Vagina (tissue), 2 donors: ENCODE data around the gene INPP5A. TPM values are rescaled to one million over a fixed set of nuclear protein-coding genes. Genes with fewer than 3 reads are reported as not detected.

Source experiments
- DNase-seq, 2 donors: peaks; one replicate each; pipeline ENCODE4 v3.0.0-alpha.2; 2017; ENCODE audit errors: extremely low spot score in 2 of 2
- H3K27ac ChIP-seq: fragments of 200-600 bp; sonication (generic); one replicate; pipeline ENCODE4 v1.5.1; 2019
- H3K27me3 ChIP-seq: fragments of 200-600 bp; sonication (generic); one replicate; pipeline ENCODE4 v1.5.1; 2019
- H3K36me3 ChIP-seq, 2 donors: fragments of 200-600 bp; sonication (generic); one replicate each; pipeline ENCODE4 v1.5.1; 2017 to 2019
- H3K4me1 ChIP-seq: fragments of 200-600 bp; sonication (generic); one replicate; pipeline ENCODE4 v1.5.1; 2019
- H3K4me3 ChIP-seq, 2 donors: fragments of 200-600 bp; sonication (generic); 1 replicate in 1 of 2; 2 replicates in 1 of 2; pipeline ENCODE4 v1.5.1; 2016 to 2019
- H3K9me3 ChIP-seq: fragments of 200-600 bp; sonication (generic); one replicate; pipeline ENCODE4 v1.5.1; 2019
- POLR2A ChIP-seq, 2 donors: fragments of 450-650 bp; IDR thresholded peaks; one replicate each; pipeline ENCODE4 v1.6.1; 2017; ENCODE audit warnings: antibody characterized with exemption in 2 of 2, mild to moderate bottlenecking in 2 of 2, moderate library complexity in 2 of 2
- POLR2AphosphoS5 ChIP-seq, 2 donors: sonication (generic); formaldehyde crosslinking; IDR thresholded peaks; one replicate each; pipeline ENCODE4 v1.9.0; 2017; ENCODE audit warnings: antibody characterized with exemption in 2 of 2, mild to moderate bottlenecking in 2 of 2, low read depth in 1 of 2; ENCODE audit not compliant: insufficient read depth in 1 of 2
- intact Hi-C: fragments of 100-400 bp; cut with DNase I; formaldehyde crosslinking; loops from one replicate; pipeline ENCODE4 v1.15.1; 2023
- total RNA-seq: library from RNA; depleted of rRNA; stranded (reverse); fragments of >200 nt; gene quantifications from one replicate; pipeline ENCODE4 v1.2.3, GENCODE V29; 2016
- TF ChIP-seq, protein P1 (sequence below), 3 experiments: fragments of 450-650 bp in 2 of 3; fragments of 200-600 bp in 1 of 3; sonication (generic) in 1 of 3; IDR thresholded peaks; one replicate each; pipeline ENCODE4 v1.5.1; 2017 to 2019; ENCODE audit warnings: antibody characterized with exemption in 3 of 3, mild to moderate bottlenecking in 2 of 3, moderate library complexity in 2 of 3

INPP5A gene
- total RNA-seq, 1 donor from 2014 or later, result 24.3 TPM

DNA sequence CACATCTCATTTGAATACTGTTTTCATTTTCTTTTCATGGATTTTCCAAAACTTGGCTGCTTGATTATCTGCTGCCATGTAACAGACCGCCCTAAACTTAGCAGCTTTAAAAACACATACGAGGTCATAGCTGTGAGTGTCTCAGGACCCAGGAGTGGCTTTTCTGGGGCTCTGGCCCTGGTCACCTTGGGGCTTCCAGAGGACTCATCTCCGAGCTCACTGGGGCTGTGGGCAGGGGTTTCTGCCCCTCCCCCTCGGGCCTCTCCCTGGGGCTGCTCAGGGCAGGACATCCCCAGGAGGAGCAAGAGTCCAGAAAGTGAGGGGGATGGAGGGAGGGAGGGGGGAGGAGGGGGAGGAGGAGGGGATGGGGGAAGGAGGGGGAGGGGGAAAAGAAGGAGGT lies 171.3 kb downstream of the INPP5A start:
- Histone ChIP-seq H3K27ac (no peak overlapping the region), H3K4me1 (no peaks in the 10 kb centered on the region), H3K36me3 (peaks cover 0 to 12% of the 10 kb centered on the region in 2 donors), H3K9me3 (no peaks in the 10 kb centered on the region), H3K27me3 (no peaks in the 10 kb centered on the region), H3K4me3 (no peak overlapping the region)
- DNase-seq, result no peak
- intact Hi-C loops, result no loop called here
- TF ChIP-seq POLR2A (IDR thresholded peaks at IDR 0.05), result no peak
- TF ChIP-seq, protein P1, sequence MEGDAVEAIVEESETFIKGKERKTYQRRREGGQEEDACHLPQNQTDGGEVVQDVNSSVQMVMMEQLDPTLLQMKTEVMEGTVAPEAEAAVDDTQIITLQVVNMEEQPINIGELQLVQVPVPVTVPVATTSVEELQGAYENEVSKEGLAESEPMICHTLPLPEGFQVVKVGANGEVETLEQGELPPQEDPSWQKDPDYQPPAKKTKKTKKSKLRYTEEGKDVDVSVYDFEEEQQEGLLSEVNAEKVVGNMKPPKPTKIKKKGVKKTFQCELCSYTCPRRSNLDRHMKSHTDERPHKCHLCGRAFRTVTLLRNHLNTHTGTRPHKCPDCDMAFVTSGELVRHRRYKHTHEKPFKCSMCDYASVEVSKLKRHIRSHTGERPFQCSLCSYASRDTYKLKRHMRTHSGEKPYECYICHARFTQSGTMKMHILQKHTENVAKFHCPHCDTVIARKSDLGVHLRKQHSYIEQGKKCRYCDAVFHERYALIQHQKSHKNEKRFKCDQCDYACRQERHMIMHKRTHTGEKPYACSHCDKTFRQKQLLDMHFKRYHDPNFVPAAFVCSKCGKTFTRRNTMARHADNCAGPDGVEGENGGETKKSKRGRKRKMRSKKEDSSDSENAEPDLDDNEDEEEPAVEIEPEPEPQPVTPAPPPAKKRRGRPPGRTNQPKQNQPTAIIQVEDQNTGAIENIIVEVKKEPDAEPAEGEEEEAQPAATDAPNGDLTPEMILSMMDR (IDR thresholded peaks at IDR 0.05), result no peak
- TF ChIP-seq POLR2AphosphoS5 (IDR thresholded peaks at IDR 0.05; ENCODE audit: insufficient read depth in 1 of 2, low read depth in 1 of 2), result no peak

DNA sequence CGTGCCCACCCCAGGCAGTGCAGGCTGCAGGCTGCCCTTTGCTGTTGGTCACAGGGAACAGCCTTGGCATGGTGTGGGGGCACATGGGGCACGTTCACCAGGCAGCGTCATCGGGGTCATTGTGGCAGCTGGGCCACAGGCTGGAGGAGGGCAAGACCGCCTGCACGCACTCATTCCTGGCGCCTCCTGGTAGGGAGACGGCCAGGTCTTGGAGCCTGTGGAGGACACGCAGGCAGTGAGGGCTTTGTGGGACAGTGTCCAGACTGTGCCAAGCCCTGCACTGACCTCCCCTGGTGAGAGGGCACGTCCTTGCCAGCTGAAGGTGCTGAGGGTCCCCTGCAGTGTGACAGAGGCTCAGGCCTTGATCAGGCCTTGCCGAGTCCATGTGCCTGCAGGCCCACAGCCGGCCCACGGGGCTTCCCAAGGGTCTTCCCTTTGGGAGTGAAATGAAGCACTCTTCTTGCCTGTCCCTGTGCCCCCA lies 171.9 kb downstream of the INPP5A start:
- TF ChIP-seq, protein P1 (IDR thresholded peaks at IDR 0.05), result no peak
- TF ChIP-seq POLR2A (IDR thresholded peaks at IDR 0.05) (no peak), POLR2AphosphoS5 (IDR thresholded peaks at IDR 0.05; ENCODE audit: insufficient read depth in 1 of 2, low read depth in 1 of 2) (no peak)

DNA sequence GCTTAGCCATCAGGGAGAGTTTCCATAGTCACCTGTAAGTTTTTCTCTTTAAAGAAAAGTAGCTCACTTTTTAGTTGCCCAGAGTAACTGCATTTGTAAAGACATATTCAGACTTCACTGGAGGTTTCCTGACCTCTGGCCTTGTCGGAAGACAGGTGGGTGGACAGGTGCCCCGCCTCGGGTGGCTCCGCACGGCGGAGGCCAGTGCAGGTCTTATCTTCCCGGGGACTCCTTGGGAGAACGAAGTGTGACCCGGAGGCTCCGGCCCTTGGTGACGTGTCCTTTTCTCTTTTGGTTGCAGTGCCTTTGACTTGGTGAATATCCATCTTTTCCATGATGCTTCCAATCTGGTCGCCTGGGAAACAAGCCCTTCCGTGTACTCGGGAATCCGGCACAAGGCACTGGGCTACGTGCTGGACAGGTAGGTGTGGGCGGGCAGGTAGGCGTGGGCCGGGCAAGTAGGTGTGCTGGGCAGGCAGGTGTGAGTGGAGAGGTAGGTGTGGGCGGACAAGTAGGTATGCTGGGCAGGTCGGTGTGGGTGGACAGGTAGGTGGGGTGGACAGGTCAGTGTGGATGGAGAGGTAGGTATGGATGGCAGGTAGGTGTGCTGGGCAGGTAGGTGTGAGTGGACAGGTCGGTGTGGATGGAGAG lies 172.6 kb downstream of the INPP5A start:
- Histone ChIP-seq H3K36me3 (peaks cover 0 to 12% of the 10 kb centered on the region in 2 donors), H3K27ac (no peak overlapping the region), H3K9me3 (no peaks in the 10 kb centered on the region), H3K4me3 (no peak overlapping the region), H3K4me1 (no peaks in the 10 kb centered on the region), H3K27me3 (no peaks in the 10 kb centered on the region)
- DNase-seq, result no peak
- no peak for TF ChIP-seq POLR2A (IDR thresholded peaks at IDR 0.05)
- no peak for TF ChIP-seq POLR2AphosphoS5 (IDR thresholded peaks at IDR 0.05; ENCODE audit: insufficient read depth in 1 of 2, low read depth in 1 of 2)
- TF ChIP-seq, protein P1 (IDR thresholded peaks at IDR 0.05), result no peak
- intact Hi-C loops, result no loop called here

More for the DNA sequence above, 171.9 kb downstream of the INPP5A start:
- Histone ChIP-seq H3K36me3 (peaks cover 0 to 12% of the 10 kb centered on the region in 2 donors), H3K4me3 (no peak overlapping the region), H3K4me1 (no peaks in the 10 kb centered on the region), H3K27ac (no peak overlapping the region), H3K9me3 (no peaks in the 10 kb centered on the region), H3K27me3 (no peaks in the 10 kb centered on the region)
- no peak for DNase-seq
- intact Hi-C loops, result no loop called here

DNA sequence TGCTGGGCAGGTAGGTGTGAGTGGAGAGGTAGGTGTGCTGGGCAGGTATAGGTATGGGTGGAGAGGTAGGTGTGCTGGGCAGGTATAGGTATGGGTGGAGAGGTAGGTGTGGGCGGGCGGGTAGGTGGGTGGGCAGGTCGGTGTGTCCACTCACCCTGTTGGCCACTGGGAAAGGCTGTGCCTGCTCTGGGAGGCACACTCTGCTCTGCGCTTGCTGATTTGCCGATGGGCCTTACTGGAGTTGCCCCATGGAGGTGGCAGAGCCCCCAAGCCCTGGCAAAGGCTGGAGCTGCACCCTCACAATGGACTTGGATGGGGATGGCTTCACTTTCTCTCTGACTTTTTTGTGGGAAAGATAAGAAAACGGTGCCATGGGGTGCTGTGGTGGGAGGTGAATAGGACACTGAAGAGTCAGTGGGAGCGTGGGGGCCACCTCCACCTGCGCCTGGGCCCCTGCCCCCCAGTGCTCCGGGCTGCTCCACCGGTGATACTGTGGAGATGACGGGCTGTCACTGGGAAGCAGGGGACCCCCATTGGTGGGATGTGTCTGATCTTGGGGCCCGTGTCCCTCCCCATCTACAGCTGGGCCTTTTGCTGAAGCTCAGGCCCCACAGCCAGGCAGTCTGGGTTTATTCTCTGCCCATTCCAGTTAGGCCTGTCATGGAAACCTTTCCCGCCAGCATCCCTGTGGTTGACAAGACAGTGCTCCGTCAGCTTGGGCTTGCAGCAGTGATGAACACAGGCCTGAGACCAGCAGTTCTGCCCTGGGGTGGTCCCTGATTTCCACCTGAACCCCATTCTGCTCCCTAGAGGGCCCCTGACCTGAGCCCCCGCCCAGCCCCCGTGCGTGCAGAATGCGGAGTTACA lies 173.4 kb downstream of the INPP5A start:
- peaks cover 0 to 17% of the 10 kb centered on the region in 2 donors for H3K36me3 ChIP-seq
- H3K4me1 ChIP-seq, result no peaks in the 10 kb centered on the region
- DNase-seq, result no peak
- no peaks in the 10 kb centered on the region for H3K9me3 ChIP-seq
- intact Hi-C loops, result no loop called here
- H3K27ac ChIP-seq, result no peak overlapping the region
- no peaks in the 10 kb centered on the region for H3K27me3 ChIP-seq
- TF ChIP-seq POLR2AphosphoS5 (IDR thresholded peaks at IDR 0.05; ENCODE audit: insufficient read depth in 1 of 2, low read depth in 1 of 2) (no peak), POLR2A (IDR thresholded peaks at IDR 0.05) (no peak)
- TF ChIP-seq, protein P1 (IDR thresholded peaks at IDR 0.05), result no peak
- H3K4me3 ChIP-seq, result no peak overlapping the region
